Upper lobe of right lung (tissue), 1 donor: ENCODE results near the gene SRRT. TPM values are rescaled to one million over a fixed set of nuclear protein-coding genes. Genes with fewer than 3 reads are reported as not detected.

Experiments used
- ATAC-seq: fragments of 200-7000 bp; cut with Tn5 transposase; one replicate; pipeline ENCODE4 v1.9.1; 2020; ENCODE audit warnings: mild to moderate bottlenecking, moderate library complexity
- DNase-seq: peaks from one replicate; pipeline ENCODE4 v3.0.0-alpha.2; 2020
- H3K27ac ChIP-seq: fragments of 200-600 bp; one replicate; pipeline ENCODE4 v1.8.0; 2022
- H3K27me3 ChIP-seq: fragments of 200-600 bp; one replicate; pipeline ENCODE4 v1.8.0; 2022; ENCODE audit warnings: mild to moderate bottlenecking
- H3K36me3 ChIP-seq: fragments of 200-600 bp; one replicate; pipeline ENCODE4 v1.8.0; 2022
- H3K4me1 ChIP-seq: fragments of 200-600 bp; one replicate; pipeline ENCODE4 v1.8.0; 2022
- H3K4me3 ChIP-seq: fragments of 200-600 bp; one replicate; pipeline ENCODE4 v1.8.0; 2022; ENCODE audit warnings: mild to moderate bottlenecking
- H3K9me3 ChIP-seq: fragments of 200-600 bp; one replicate; pipeline ENCODE4 v1.8.0; 2022
- intact Hi-C: fragments of 100-400 bp; cut with DNase I; formaldehyde crosslinking; loops from one replicate; pipeline ENCODE4 v1.11.0; 2022
- total RNA-seq: library from RNA; stranded (reverse); fragmentation: NEBNext Ultra II Directional; extraction: Animal tissue kit (Norgen Biotek cat#: 25700); gene quantifications from one replicate; pipeline ENCODE4 v1.2.1, GENCODE V29; 2021
- TF ChIP-seq, protein P1 (sequence below): fragments of 200-600 bp; IDR thresholded peaks from one replicate; pipeline ENCODE4 v1.8.0; 2022; ENCODE audit warnings: antibody characterized with exemption
- donor health status: DM: no; HTN: yes; CAD: no; lungs with severe emphysema.

Gene SRRT
- total RNA-seq, 1 donor from 2014 or later: 105 TPM

DNA sequence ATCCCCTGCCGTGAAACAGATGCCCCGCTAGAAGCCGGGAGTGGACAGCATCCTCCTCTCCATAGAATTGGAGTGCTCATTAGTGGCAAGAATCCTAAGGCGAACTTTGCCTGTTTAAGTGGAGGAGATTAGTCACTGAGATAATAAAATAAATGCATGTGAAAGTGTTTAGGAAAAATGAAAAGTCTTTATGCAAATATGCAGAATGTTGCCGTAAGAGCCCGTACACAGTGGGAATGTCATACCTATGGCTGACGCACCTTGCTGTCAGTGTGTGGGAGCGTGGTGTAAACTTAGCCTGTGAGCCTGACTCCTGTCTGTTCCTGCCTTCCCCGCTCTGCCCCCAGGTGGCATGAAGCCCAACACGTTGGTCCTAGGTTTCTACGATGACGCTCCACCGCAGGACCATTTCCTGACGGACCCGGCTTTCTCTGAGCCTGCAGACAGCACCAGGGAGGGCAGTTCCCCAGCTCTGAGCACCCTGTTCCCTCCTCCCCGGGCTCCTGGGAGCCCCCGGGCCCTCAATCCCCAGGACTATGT, 9.5 kb upstream of the SRRT start:
- H3K4me3 ChIP-seq: peak overlapping the region; percentile 88
- peaks cover 18% of the 10 kb centered on the region for H3K36me3 ChIP-seq
- TF ChIP-seq, protein P1, sequence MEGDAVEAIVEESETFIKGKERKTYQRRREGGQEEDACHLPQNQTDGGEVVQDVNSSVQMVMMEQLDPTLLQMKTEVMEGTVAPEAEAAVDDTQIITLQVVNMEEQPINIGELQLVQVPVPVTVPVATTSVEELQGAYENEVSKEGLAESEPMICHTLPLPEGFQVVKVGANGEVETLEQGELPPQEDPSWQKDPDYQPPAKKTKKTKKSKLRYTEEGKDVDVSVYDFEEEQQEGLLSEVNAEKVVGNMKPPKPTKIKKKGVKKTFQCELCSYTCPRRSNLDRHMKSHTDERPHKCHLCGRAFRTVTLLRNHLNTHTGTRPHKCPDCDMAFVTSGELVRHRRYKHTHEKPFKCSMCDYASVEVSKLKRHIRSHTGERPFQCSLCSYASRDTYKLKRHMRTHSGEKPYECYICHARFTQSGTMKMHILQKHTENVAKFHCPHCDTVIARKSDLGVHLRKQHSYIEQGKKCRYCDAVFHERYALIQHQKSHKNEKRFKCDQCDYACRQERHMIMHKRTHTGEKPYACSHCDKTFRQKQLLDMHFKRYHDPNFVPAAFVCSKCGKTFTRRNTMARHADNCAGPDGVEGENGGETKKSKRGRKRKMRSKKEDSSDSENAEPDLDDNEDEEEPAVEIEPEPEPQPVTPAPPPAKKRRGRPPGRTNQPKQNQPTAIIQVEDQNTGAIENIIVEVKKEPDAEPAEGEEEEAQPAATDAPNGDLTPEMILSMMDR: no peak
- peaks cover 35% of the 10 kb centered on the region for H3K4me1 ChIP-seq
- peak overlapping the region; percentile 97 for H3K27ac ChIP-seq
- intact Hi-C loops: no loop called here
- no peak for ATAC-seq
- no peaks in the 10 kb centered on the region for H3K9me3 ChIP-seq
- DNase-seq: no peak
- H3K27me3 ChIP-seq: no peaks in the 10 kb centered on the region

GRCh38 chr7:100865938-100866728, 8.8 kb upstream of the SRRT start:
- peaks cover 18% of the 10 kb centered on the region for H3K36me3 ChIP-seq
- intact Hi-C loops: no loop called here
- DNase-seq: peak; percentile 93

GRCh38 chr7:100866729-100867039, 8.2 kb upstream of the SRRT start:
- TF ChIP-seq, protein P1: no peak

More at GRCh38 chr7:100865938-100866728, 8.8 kb upstream of the SRRT start:
- Histone ChIP-seq H3K4me3 (peak overlapping the region; percentile 88), H3K9me3 (no peaks in the 10 kb centered on the region), H3K27me3 (no peaks in the 10 kb centered on the region), H3K27ac (peak overlapping the region; percentile 97), H3K4me1 (peaks cover 35% of the 10 kb centered on the region)
- ATAC-seq: peak; percentile 71
- TF ChIP-seq, protein P1: no peak

GRCh38 chr7:100867040-100867775, 7.7 kb upstream of the SRRT start, which contains the start of gene TRIP6:
TSS of gene TRIP6 (plus strand) at chr7:100867387. CDS start at chr7:100867498, 111 bp downstream.
- ATAC-seq (peak; percentile 76), DNase-seq (peak; percentile 92)
- TF ChIP-seq, protein P1: no peak
- Histone ChIP-seq H3K9me3 (no peaks in the 10 kb centered on the region), H3K27ac (peak within 1 kb of the TSS; percentile 97), H3K36me3 (peaks cover 20% of the 10 kb centered on the region), H3K4me3 (peak within 1 kb of the TSS; percentile 88), H3K4me1 (peaks cover 35% of the 10 kb centered on the region), H3K27me3 (no peaks in the 10 kb centered on the region)
- intact Hi-C loops: no loop called here

More at GRCh38 chr7:100866729-100867039, 8.2 kb upstream of the SRRT start:
- intact Hi-C loops: no loop called here
- Histone ChIP-seq H3K36me3 (peaks cover 18% of the 10 kb centered on the region), H3K4me1 (peaks cover 35% of the 10 kb centered on the region), H3K4me3 (peak overlapping the region; percentile 88), H3K27ac (peak overlapping the region; percentile 97), H3K27me3 (no peaks in the 10 kb centered on the region), H3K9me3 (no peaks in the 10 kb centered on the region)
- no peak for ATAC-seq
- DNase-seq: no peak

- peak overlapping the region; percentile 97 for H3K27ac ChIP-seq
- DNase-seq: no peak
These were observed 7.0 kb upstream of the SRRT start for GRCh38 chr7:100867776-100868485.

More at GRCh38 chr7:100867776-100868485, 7.0 kb upstream of the SRRT start:
- TF ChIP-seq, protein P1: no peak
- Histone ChIP-seq H3K27me3 (no peaks in the 10 kb centered on the region), H3K4me1 (peaks cover 35% of the 10 kb centered on the region), H3K36me3 (peaks cover 19% of the 10 kb centered on the region), H3K9me3 (no peaks in the 10 kb centered on the region), H3K4me3 (peak overlapping the region; percentile 88)
- peak; percentile 0 for ATAC-seq
- intact Hi-C loops: no loop called here
